GM11168 (cell line): ENCODE data around the gene MGMT.

Experiments used
- in situ Hi-C: fragments of 300-500 bp; cut with MboI; formaldehyde crosslinking; loops from one replicate; pipeline ENCODE4 v1.12.0; 2022; ENCODE audit warnings: low sequenced_read_pairs; ENCODE audit not compliant: unreplicated experiment

MGMT gene

GRCh38 chr10:129449893-129450292, 17.1 kb upstream of the MGMT start:
- in situ Hi-C loops = no loop called here

GRCh38 chr10:129450391-129450790, 16.6 kb upstream of the MGMT start:
- in situ Hi-C loops = no loop called here

- in situ Hi-C loops = no loop called here
Observed at GRCh38 chr10:129455625-129456024, 11.4 kb upstream of the MGMT start.

GRCh38 chr10:129459762-129460539, 7.1 kb upstream of the MGMT start:
- in situ Hi-C loops = no loop called here

GRCh38 chr10:129462257-129462795, 4.7 kb upstream of the MGMT start:
- in situ Hi-C loops = no loop called here

GRCh38 chr10:129464251-129464650, 2.8 kb upstream of the MGMT start:
- in situ Hi-C loops = no loop called here

- in situ Hi-C loops = no loop called here
Observed at GRCh38 chr10:129465796-129466702, 992 bp upstream of the MGMT start.

GRCh38 chr10:129467359-129468064, 471 bp downstream of the MGMT start:
- in situ Hi-C loops = no loop called here

- in situ Hi-C loops = no loop called here
Observed at GRCh38 chr10:129468187-129468586, 1.1 kb downstream of the MGMT start.

- in situ Hi-C loops = no loop called here
Observed at GRCh38 chr10:129470103-129470851, 3.2 kb downstream of the MGMT start.

GRCh38 chr10:129471447-129472175, 4.6 kb downstream of the MGMT start:
- in situ Hi-C loops = no loop called here

- in situ Hi-C loops = no loop called here
Observed at GRCh38 chr10:129472696-129473555, 5.9 kb downstream of the MGMT start.

- in situ Hi-C loops = no loop called here
Observed at GRCh38 chr10:129474642-129475041, 7.6 kb downstream of the MGMT start.

GRCh38 chr10:129476431-129476830, 9.4 kb downstream of the MGMT start:
- in situ Hi-C loops = no loop called here

- in situ Hi-C loops = no loop called here
Observed at GRCh38 chr10:129477051-129477450, 10.0 kb downstream of the MGMT start.

- in situ Hi-C loops = no loop called here
Observed at GRCh38 chr10:129481641-129482040, 14.6 kb downstream of the MGMT start.

GRCh38 chr10:129483430-129484010, 16.5 kb downstream of the MGMT start:
- in situ Hi-C loops = no loop called here

GRCh38 chr10:129486805-129487204, 19.8 kb downstream of the MGMT start:
- in situ Hi-C loops = no loop called here
